Uterus (tissue), 4 donors: Measurements from ENCODE around the gene SPOCK1. TPM values are rescaled to one million over a fixed set of nuclear protein-coding genes. Genes with fewer than 3 reads are reported as not detected.

Experiments used
- DNase-seq, 2 donors: peaks; one replicate each; pipeline ENCODE4 v3.0.0-alpha.2; 2019 to 2020
- H3K27ac ChIP-seq, 2 donors: fragments of 200-600 bp; sonication (generic); 1 replicate in 1 of 2; 2 replicates in 1 of 2; pipeline ENCODE4 v1.5.1; 2016 to 2018
- H3K27me3 ChIP-seq, 2 donors: fragments of 200-600 bp; sonication (generic); one replicate each; pipeline ENCODE4 v1.5.1; 2018 to 2019; ENCODE audit warnings: control low read depth in 1 of 2
- H3K36me3 ChIP-seq, 2 donors: fragments of 200-600 bp; sonication (generic); one replicate each; pipeline ENCODE4 v1.5.1; 2019; ENCODE audit warnings: control low read depth in 1 of 2
- H3K4me1 ChIP-seq, 2 donors: fragments of 200-600 bp; sonication (generic); one replicate each; pipeline ENCODE4 v1.5.1; 2018 to 2019; ENCODE audit warnings: control low read depth in 1 of 2
- H3K4me3 ChIP-seq, 2 donors: fragments of 200-600 bp; sonication (generic); 1 replicate in 1 of 2; 2 replicates in 1 of 2; pipeline ENCODE4 v1.5.1; 2018 to 2019; ENCODE audit warnings: mild to moderate bottlenecking in 1 of 2
- H3K9me3 ChIP-seq, 2 donors: fragments of 200-600 bp; sonication (generic); one replicate each; pipeline ENCODE4 v1.5.1; 2019; ENCODE audit warnings: control low read depth in 1 of 2
- POLR2A ChIP-seq, 2 donors: fragments of 450-650 bp; IDR thresholded peaks; one replicate each; pipeline ENCODE4 v1.6.1; 2016; ENCODE audit warnings: antibody characterized with exemption in 2 of 2, mild to moderate bottlenecking in 1 of 2, moderate library complexity in 1 of 2
- intact Hi-C: fragments of 100-400 bp; cut with DNase I; formaldehyde crosslinking; loops from one replicate; pipeline ENCODE4 v1.15.1; 2023; ENCODE audit warnings: low total_unique reads
- total RNA-seq, 4 donors: library from RNA; depleted of rRNA in 3 of 4; stranded (reverse); fragments of >200 nt in 3 of 4; gene quantifications; one replicate each; pipeline versions ENCODE4 v1.1.0 to v1.2.4, GENCODE V29; 2014 to 2023
- TF ChIP-seq, protein P1 (sequence below), 4 experiments: fragments of 200-600 bp in 2 of 4; fragments of 450-650 bp in 2 of 4; sonication (generic) in 2 of 4; IDR thresholded peaks; one replicate each; pipeline ENCODE4 v1.5.1; 2016 to 2019; ENCODE audit warnings: antibody characterized with exemption in 4 of 4, mild to moderate bottlenecking in 2 of 4, moderate library complexity in 1 of 4
- donor health status: DM: yes; HTN: yes; CAD: no.

Gene SPOCK1
- total RNA-seq, 4 donors from 2014 or later: 31.8 to 131 (median 45.1) TPM

DNA sequence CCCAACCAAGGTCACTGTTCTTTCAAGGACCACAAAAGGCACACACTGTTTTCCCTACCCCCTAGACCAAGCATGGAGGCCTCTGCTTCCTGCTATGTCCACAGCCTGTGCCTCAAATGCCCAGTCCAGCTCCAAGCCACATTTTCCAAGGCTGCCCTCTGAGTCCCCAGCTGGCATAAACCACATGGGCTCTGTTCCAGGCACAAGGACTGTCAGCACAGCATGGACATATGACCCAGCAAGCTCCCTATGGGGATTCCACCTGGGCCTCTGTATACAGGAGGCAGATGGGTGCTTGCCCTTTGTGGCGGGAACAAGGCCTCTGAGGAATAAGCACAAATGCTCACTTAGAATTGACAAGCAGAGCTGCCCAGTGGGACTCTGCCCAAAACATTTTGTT is 115.2 kb downstream of the SPOCK1 start:
- TF ChIP-seq POLR2A (IDR thresholded peaks at IDR 0.05): no peak
- TF ChIP-seq, protein P1, sequence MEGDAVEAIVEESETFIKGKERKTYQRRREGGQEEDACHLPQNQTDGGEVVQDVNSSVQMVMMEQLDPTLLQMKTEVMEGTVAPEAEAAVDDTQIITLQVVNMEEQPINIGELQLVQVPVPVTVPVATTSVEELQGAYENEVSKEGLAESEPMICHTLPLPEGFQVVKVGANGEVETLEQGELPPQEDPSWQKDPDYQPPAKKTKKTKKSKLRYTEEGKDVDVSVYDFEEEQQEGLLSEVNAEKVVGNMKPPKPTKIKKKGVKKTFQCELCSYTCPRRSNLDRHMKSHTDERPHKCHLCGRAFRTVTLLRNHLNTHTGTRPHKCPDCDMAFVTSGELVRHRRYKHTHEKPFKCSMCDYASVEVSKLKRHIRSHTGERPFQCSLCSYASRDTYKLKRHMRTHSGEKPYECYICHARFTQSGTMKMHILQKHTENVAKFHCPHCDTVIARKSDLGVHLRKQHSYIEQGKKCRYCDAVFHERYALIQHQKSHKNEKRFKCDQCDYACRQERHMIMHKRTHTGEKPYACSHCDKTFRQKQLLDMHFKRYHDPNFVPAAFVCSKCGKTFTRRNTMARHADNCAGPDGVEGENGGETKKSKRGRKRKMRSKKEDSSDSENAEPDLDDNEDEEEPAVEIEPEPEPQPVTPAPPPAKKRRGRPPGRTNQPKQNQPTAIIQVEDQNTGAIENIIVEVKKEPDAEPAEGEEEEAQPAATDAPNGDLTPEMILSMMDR (IDR thresholded peaks at IDR 0.05): no peak
- H3K4me3 ChIP-seq: no peak overlapping the region
- H3K36me3 ChIP-seq: no peaks in the 10 kb centered on the region
- no peak for DNase-seq
- intact Hi-C loops: no loop called here
- no peaks in the 10 kb centered on the region for H3K9me3 ChIP-seq
- no peak overlapping the region for H3K27ac ChIP-seq
- no peaks in the 10 kb centered on the region for H3K27me3 ChIP-seq
- no peaks in the 10 kb centered on the region for H3K4me1 ChIP-seq

- Histone ChIP-seq H3K9me3 (no peaks in the 10 kb centered on the region), H3K36me3 (no peaks in the 10 kb centered on the region), H3K27me3 (no peaks in the 10 kb centered on the region), H3K27ac (no peak overlapping the region), H3K4me3 (no peak overlapping the region), H3K4me1 (no peaks in the 10 kb centered on the region)
- TF ChIP-seq POLR2A (IDR thresholded peaks at IDR 0.05): no peak
- TF ChIP-seq, protein P1 (IDR thresholded peaks at IDR 0.05): no peak
- intact Hi-C loops: no loop called here
- no peak for DNase-seq
Measured at GRCh38 chr5:137381555-137381954, 117.6 kb downstream of the SPOCK1 start.

DNA sequence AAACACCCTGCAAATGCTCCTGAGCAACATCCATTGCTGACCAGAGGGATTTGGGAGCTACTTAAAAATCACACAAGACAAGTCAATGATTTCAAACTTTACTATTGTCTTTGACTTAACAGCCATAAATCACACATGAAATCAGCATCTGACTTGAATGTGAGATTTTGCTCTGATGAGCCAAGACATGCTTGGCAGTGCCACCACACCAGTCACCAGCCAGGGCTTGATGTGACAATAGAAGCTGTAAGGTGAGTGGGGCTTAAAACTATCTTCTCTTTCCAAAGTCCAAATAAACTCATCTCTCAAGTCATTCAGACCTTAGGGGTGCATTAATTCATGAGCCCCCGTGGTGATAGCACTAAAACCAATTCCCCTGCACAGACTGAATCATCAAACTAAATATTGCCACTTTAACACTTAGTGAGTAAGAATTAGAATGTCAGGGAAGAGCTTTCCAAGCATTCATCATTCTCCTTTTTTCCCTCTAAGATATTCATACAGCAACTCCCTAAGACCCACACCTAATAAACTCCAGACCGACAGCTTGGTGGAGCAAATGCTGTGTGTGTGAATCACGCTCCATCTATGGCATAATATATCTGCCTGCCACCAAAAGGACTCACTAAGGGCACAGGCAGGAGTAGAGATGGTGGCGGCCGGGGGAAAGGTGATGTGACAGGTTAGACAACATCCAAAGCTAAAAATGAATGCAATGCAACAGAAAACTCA is 119.4 kb downstream of the SPOCK1 start:
- no peak for TF ChIP-seq POLR2A (IDR thresholded peaks at IDR 0.05)
- TF ChIP-seq, protein P1 (IDR thresholded peaks at IDR 0.05): no peak
- Histone ChIP-seq H3K4me1 (no peaks in the 10 kb centered on the region), H3K36me3 (no peaks in the 10 kb centered on the region), H3K9me3 (no peaks in the 10 kb centered on the region), H3K4me3 (no peak overlapping the region), H3K27me3 (no peaks in the 10 kb centered on the region), H3K27ac (no peak overlapping the region)
- no peak for DNase-seq
- intact Hi-C loops: no loop called here

DNA sequence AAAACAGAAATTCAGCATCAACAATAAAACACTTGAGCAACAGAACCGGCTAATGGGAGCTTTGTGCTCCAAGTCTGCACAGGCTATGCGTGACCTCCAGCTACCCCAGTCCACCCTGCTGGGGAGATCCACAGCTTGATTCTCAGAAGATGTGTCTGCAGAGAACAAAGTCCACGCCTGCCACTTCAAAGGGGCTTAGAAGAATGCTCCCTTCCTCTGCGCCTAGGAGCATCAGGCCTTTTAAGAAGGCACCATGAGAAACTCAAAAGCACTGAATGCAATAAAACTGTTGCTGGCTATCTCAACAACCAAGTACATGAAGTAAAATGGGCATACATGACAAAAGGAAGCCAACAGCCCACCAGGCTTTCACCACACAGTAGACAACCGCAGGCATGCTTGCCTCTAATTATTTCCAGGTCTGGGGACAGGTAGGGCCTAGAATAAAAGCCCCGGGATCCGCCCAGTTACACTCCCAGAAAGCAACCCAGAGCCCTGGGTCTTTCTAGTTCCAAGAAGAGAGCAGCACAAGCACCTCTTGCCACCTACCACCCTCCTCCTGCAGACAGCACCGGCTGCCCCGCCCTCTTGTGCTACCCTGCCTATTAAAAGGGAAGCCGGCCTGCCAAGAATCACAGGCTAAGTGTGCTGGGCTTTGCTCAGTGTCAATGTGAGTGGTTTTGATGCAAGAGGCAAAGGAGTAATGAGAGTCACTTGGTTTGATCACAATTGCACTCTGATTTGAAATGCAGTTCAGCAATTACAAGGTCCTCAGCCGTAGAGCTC is 123.2 kb downstream of the SPOCK1 start:
- TF ChIP-seq POLR2A (IDR thresholded peaks at IDR 0.05): no peak
- TF ChIP-seq, protein P1 (IDR thresholded peaks at IDR 0.05): no peak
- DNase-seq: no peak
- Histone ChIP-seq H3K36me3 (no peaks in the 10 kb centered on the region), H3K4me3 (no peak overlapping the region), H3K27ac (no peak overlapping the region), H3K27me3 (no peaks in the 10 kb centered on the region), H3K4me1 (no peaks in the 10 kb centered on the region), H3K9me3 (no peaks in the 10 kb centered on the region)
- intact Hi-C loops: no loop called here

DNA sequence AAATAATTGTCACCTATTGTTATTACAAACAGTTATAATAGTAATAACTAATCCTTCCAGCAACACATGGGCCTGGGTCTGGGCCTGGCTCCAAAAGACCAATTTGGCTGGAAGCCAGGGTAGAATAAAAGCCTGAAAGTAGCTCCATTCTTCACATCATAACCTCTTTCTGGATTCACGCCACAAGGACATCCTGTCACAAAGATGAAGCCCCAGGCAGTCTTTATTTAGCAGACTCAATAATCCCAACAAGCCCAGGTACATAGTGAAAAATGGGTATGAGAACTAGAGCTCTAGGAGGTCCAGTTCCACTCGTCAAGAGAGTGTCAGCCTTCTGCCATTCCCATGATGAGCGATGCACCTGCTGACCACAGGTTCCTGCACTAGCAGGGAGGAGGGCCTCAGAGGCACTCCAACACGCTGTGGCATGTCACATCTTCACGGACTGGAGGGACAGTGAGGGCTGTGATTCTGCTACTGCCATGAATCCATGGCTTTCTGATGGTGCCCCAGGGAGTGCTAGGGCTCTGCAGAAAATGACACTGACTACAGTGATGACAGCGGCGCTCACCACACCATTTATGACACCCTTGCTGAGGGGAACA is 124.9 kb downstream of the SPOCK1 start:
- Histone ChIP-seq H3K27ac (no peak overlapping the region), H3K9me3 (no peaks in the 10 kb centered on the region), H3K36me3 (no peaks in the 10 kb centered on the region), H3K4me1 (no peaks in the 10 kb centered on the region), H3K4me3 (no peak overlapping the region), H3K27me3 (no peaks in the 10 kb centered on the region)
- intact Hi-C loops: no loop called here
- no peak for DNase-seq
- TF ChIP-seq POLR2A (IDR thresholded peaks at IDR 0.05): no peak
- TF ChIP-seq, protein P1 (IDR thresholded peaks at IDR 0.05): no peak
